Measurements from ENCODE around the gene KIAA1671.

DNA sequence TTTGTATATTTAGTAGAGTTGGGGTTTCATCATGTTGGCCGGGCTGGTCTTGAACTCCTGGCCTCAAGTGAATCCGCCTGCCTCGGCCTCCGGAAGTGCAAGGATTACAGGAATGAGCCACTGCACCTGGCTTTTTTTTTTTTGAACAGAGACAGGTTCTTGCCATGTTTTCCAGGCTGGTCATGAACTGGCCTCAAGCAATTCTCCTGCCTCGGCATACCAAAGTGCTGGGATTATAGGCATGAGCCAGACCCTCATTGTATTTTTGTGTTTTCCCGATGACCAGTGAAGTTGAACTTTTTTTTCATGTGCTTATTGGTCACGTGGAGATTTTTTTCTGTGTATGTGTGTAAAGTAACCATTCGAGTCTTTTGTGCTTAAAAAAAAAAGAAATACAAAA is 48.2 kb downstream of the KIAA1671 start:
- no peak for TF ChIP-seq KMT2B (CRISPR knock-in tag; IDR thresholded peaks at IDR 0.05)
- TF ChIP-seq, protein P1, sequence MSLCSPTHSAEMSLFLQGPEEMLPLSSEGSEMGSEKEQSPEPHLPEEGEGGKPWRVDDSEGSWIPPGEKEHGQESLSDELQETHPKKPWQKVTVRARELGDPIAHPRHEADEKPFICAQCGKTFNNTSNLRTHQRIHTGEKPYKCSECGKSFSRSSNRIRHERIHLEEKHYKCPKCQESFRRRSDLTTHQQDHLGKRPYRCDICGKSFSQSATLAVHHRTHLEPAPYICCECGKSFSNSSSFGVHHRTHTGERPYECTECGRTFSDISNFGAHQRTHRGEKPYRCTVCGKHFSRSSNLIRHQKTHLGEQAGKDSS (CRISPR knock-in tag; IDR thresholded peaks at IDR 0.05; ENCODE audit: borderline replicate concordance, low read depth), result no peak
- no peak for TF ChIP-seq DPF2 (CRISPR knock-in tag; IDR thresholded peaks at IDR 0.05; ENCODE audit: borderline replicate concordance, low read depth)
- TF ChIP-seq, protein P2, sequence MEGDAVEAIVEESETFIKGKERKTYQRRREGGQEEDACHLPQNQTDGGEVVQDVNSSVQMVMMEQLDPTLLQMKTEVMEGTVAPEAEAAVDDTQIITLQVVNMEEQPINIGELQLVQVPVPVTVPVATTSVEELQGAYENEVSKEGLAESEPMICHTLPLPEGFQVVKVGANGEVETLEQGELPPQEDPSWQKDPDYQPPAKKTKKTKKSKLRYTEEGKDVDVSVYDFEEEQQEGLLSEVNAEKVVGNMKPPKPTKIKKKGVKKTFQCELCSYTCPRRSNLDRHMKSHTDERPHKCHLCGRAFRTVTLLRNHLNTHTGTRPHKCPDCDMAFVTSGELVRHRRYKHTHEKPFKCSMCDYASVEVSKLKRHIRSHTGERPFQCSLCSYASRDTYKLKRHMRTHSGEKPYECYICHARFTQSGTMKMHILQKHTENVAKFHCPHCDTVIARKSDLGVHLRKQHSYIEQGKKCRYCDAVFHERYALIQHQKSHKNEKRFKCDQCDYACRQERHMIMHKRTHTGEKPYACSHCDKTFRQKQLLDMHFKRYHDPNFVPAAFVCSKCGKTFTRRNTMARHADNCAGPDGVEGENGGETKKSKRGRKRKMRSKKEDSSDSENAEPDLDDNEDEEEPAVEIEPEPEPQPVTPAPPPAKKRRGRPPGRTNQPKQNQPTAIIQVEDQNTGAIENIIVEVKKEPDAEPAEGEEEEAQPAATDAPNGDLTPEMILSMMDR (CRISPR knock-in tag; IDR thresholded peaks at IDR 0.05), result no peak
- TF ChIP-seq JARID2 (CRISPR knock-in tag; IDR thresholded peaks at IDR 0.05; ENCODE audit: insufficient replicate concordance), result no peak
- TF ChIP-seq, protein P3, sequence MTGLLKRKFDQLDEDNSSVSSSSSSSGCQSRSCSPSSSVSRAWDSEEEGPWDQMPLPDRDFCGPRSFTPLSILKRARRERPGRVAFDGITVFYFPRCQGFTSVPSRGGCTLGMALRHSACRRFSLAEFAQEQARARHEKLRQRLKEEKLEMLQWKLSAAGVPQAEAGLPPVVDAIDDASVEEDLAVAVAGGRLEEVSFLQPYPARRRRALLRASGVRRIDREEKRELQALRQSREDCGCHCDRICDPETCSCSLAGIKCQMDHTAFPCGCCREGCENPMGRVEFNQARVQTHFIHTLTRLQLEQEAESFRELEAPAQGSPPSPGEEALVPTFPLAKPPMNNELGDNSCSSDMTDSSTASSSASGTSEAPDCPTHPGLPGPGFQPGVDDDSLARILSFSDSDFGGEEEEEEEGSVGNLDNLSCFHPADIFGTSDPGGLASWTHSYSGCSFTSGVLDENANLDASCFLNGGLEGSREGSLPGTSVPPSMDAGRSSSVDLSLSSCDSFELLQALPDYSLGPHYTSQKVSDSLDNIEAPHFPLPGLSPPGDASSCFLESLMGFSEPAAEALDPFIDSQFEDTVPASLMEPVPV (CRISPR knock-in tag; IDR thresholded peaks at IDR 0.05), result no peak
- TF ChIP-seq CCDC6 (CRISPR knock-in tag; IDR thresholded peaks at IDR 0.05), result no peak
- TF ChIP-seq EP300 (IDR thresholded peaks at IDR 0.05; ENCODE audit: low read depth in 2 of 2, low read length in 2 of 2), result no peak
- TF ChIP-seq EP300 (CRISPR knock-in tag; IDR thresholded peaks at IDR 0.05; ENCODE audit: borderline replicate concordance), result no peak
